HL-60 (cell line): ENCODE results near the gene UAP1.

Experiments used
- DNase-seq, 2 experiments: peaks; one replicate each; pipeline ENCODE4 v3.0.0-alpha.2; 2010 to 2020; ENCODE audit warnings: low read depth in 1 of 2, low spot score in 1 of 2
- H3K27ac ChIP-seq: fragments of 250-450 bp; sonication (Bioruptor Pico); replicated peaks from 2 replicates; pipeline ENCODE4 v1.5.1; 2020; ENCODE audit warnings: mild to moderate bottlenecking, moderate library complexity
- H3K27me3 ChIP-seq: fragments of 250-450 bp; sonication (Bioruptor Pico); 2 replicates; pipeline ENCODE4 v1.5.1; 2021; ENCODE audit warnings: mild to moderate bottlenecking, moderate library complexity; ENCODE audit not compliant: insufficient read depth, poor library complexity, severe bottlenecking
- H3K4me3 ChIP-seq: replicated peaks from 2 replicates; pipeline ENCODE4 v1.5.1; 2011; ENCODE audit warnings: mild to moderate bottlenecking, control low read depth, low read length; ENCODE audit not compliant: insufficient read depth
- CTCF ChIP-seq: IDR thresholded peaks from one replicate; pipeline ENCODE4 v1.5.1; 2011; ENCODE audit warnings: low read length, control low read depth, inconsistent platforms; ENCODE audit not compliant: insufficient read depth
- GABPA ChIP-seq: IDR thresholded peaks from 2 replicates; pipeline ENCODE4 v1.6.1; 2012; ENCODE audit warnings: low read depth
- POLR2AphosphoS5 ChIP-seq: IDR thresholded peaks from 2 replicates; pipeline ENCODE4 v1.6.1; 2012; ENCODE audit warnings: low read depth
- REST ChIP-seq: IDR thresholded peaks from 2 replicates; pipeline ENCODE4 v1.6.1; 2012; ENCODE audit warnings: low read depth; ENCODE audit not compliant: insufficient replicate concordance
- SPI1 ChIP-seq: IDR thresholded peaks from 2 replicates; pipeline ENCODE4 v1.6.1; 2012; ENCODE audit warnings: low read depth, mild to moderate bottlenecking, borderline replicate concordance

The UAP1 gene

GRCh38 chr1:162552684-162553252 lies 8.8 kb upstream of the UAP1 start:
- Histone ChIP-seq H3K27me3 (no peaks in the 10 kb centered on the region), H3K27ac (no peak overlapping the region), H3K4me3 (no peak overlapping the region)
- TF ChIP-seq CTCF (no peak), POLR2AphosphoS5 (no peak), GABPA (no peak), REST (no peak), SPI1 (no peak)
- no peak for DNase-seq

- H3K27me3 ChIP-seq, result no peaks in the 10 kb centered on the region
- H3K27ac ChIP-seq, result no peak overlapping the region
- H3K4me3 ChIP-seq, result no peak overlapping the region
- no peak for DNase-seq
- no peak for TF ChIP-seq REST
- no peak for TF ChIP-seq POLR2AphosphoS5
- no peak for TF ChIP-seq SPI1
- no peak for TF ChIP-seq CTCF
- no peak for TF ChIP-seq GABPA
These were observed 7.3 kb upstream of the UAP1 start for GRCh38 chr1:162554258-162554657.

GRCh38 chr1:162557536-162557935 lies 4.0 kb upstream of the UAP1 start:
- no peak overlapping the region for H3K4me3 ChIP-seq
- TF ChIP-seq GABPA (no peak), REST (no peak), POLR2AphosphoS5 (no peak), SPI1 (no peak), CTCF (no peak)
- no peaks in the 10 kb centered on the region for H3K27me3 ChIP-seq
- H3K27ac ChIP-seq, result no peak overlapping the region
- no peak for DNase-seq
